AG04449 (cell line): ENCODE measurements around the gene GPC4.
"Not testable (repeated sequence)": the region's sequence is repeated elsewhere in the genome, so short reads cannot be mapped to it uniquely, and the experiment has no call there.

Experiments used
- CTCF ChIA-PET: fragments of 350-600 bp; formaldehyde crosslinking; extraction: SDS; loops from one replicate; lab custom pipeline; 2021; ENCODE audit warnings: antibody characterized with exemption; lab: Yijun Ruan, JAX
- POLR2A ChIA-PET: fragments of 400-600, 350-600 bp; formaldehyde crosslinking; extraction: SDS; loops from one replicate; lab custom pipeline; 2020; ENCODE audit warnings: antibody characterized with exemption, inconsistent platforms; lab: Yijun Ruan, JAX
- DNase-seq: peaks from one replicate; pipeline ENCODE4 v3.0.0-alpha.2; 2010; ENCODE audit warnings: low read depth, low spot score
- H3K4me3 ChIP-seq: 2 replicates; pipeline ENCODE4 v1.5.1; 2011; ENCODE audit warnings: low read depth, mild to moderate bottlenecking, control low read depth, low read length
- CTCF ChIP-seq: IDR thresholded peaks from one replicate; pipeline ENCODE4 v1.5.1; 2011; ENCODE audit warnings: mild to moderate bottlenecking, moderate library complexity, low read length, control low read depth, inconsistent platforms; ENCODE audit not compliant: insufficient read depth; ENCODE audit errors: missing control alignments

Gene GPC4

GRCh38 chrX:133332737-133333136 lies 82.6 kb downstream of the GPC4 start:
- no peak for TF ChIP-seq CTCF
- CTCF ChIA-PET = interaction anchor here (1.4 to 3.7 kb wide), 3 partner anchors 13 to 337 kb away, joined by 3 to 32 read pairs (median 3); no protein-coding TSS in a partner anchor
- no peak overlapping the region for H3K4me3 ChIP-seq
- POLR2A ChIA-PET = no interaction called here
- no peak for DNase-seq

- DNase-seq = no peak
- CTCF ChIA-PET = interaction anchor here (1.2 kb wide), 1 partner anchor 338 kb away, joined by 3 read pairs; no protein-coding TSS in a partner anchor
- H3K4me3 ChIP-seq = no peak overlapping the region
- no peak for TF ChIP-seq CTCF
- POLR2A ChIA-PET = no interaction called here
These were observed 84.3 kb downstream of the GPC4 start for GRCh38 chrX:133330956-133331355.

- no peak for DNase-seq
- H3K4me3 ChIP-seq = no peak overlapping the region
- CTCF ChIA-PET = interaction anchor here (3.6 kb wide), 1 partner anchor 9 kb away, joined by 18 read pairs; no protein-coding TSS in a partner anchor
- TF ChIP-seq CTCF = no peak
- POLR2A ChIA-PET = no interaction called here
These were observed 89.9 kb downstream of the GPC4 start for GRCh38 chrX:133325422-133325821.

GRCh38 chrX:133323431-133323830 lies 91.9 kb downstream of the GPC4 start:
- ChIA-PET CTCF (interaction anchor here (3.6 kb wide), 1 partner anchor 11 kb away, joined by 18 read pairs; no protein-coding TSS in a partner anchor), POLR2A (no interaction called here)
- H3K4me3 ChIP-seq = no peak overlapping the region
- DNase-seq = no peak
- TF ChIP-seq CTCF = no peak

GRCh38 chrX:133322269-133322668 lies 93.0 kb downstream of the GPC4 start:
- CTCF ChIA-PET, POLR2A ChIA-PET, DNase-seq, H3K4me3 ChIP-seq: not testable (repeated sequence)

GRCh38 chrX:133321451-133321850 lies 93.8 kb downstream of the GPC4 start:
- no peak for TF ChIP-seq CTCF
- no peak overlapping the region for H3K4me3 ChIP-seq
- no peak for DNase-seq
- ChIA-PET CTCF (no interaction called here), POLR2A (no interaction called here)

GRCh38 chrX:133314281-133314680 lies 101.0 kb downstream of the GPC4 start:
- no peak for TF ChIP-seq CTCF
- ChIA-PET CTCF (no interaction called here), POLR2A (no interaction called here)
- DNase-seq = no peak
- no peak overlapping the region for H3K4me3 ChIP-seq
